ENCODE results near the gene GADD45B. TPM values are rescaled to one million over a fixed set of nuclear protein-coding genes. Genes with fewer than 3 reads are reported as not detected.
A peak's percentile ranks its signal among the peaks of the same experiment; 100 is the strongest.

GADD45B gene
- total and polyA plus RNA-seq, 2 of the 4 experiments (the other 2 are of a cell fraction), result 30.1 to 106 TPM

DNA sequence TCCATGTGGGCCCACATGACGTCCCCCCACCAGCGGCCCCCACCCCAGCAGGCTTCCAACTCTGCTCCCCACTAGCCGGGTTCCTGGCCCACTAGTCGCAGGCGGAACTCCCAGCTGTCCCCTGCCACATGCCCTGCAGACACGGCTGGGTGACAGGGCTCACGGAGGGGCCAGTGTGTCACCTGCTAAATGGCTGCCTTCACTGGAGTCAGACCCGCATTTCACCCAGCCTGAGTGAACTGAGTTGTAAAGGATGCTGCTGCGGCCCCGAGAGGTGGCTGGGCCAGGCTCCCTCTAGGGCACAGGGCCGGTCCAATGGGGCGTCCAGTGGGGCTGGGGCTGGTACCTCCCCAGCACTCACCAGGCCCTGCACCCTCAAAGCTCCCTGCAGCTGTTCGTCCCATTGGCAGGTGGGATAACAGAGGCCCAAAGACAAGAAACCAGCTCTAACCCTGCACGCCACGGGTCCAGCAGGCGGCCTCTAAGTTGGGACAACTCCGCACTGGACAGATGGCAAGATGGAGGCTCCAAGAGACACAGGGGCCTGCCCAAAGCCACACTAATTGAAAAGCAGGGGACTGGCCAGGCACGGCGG, 22.4 kb upstream of the GADD45B start:
- Histone ChIP-seq H3K36me3 (ENCODE audit: control insufficient read depth, insufficient read depth, low read length) (peaks cover 4% of the 10 kb centered on the region), H2BK15ac (ENCODE audit: low read depth, low read length) (no peak overlapping the region), H3K4me2 (ENCODE audit: low read depth, low read length) (no peak overlapping the region), H3K4me3 (ENCODE audit: insufficient read depth, low read depth, low read length) (no peak overlapping the region), H3K56ac (ENCODE audit: extremely low read depth, insufficient read depth, low read length) (no peak overlapping the region), H3K14ac (replicated peaks; ENCODE audit: low read depth, low read length) (no peak overlapping the region), H3K9me3 (ENCODE audit: control insufficient read depth, insufficient read depth, low read length) (no peaks in the 10 kb centered on the region), H2BK5ac (ENCODE audit: low read depth, low read length, poor library complexity, severe bottlenecking) (no peak overlapping the region), H3K4ac (ENCODE audit: low read depth, low read length) (no peak overlapping the region), H4K5ac (ENCODE audit: low read depth, low read length) (no peak overlapping the region), H4K91ac (ENCODE audit: insufficient read depth, low read depth, low read length) (no peak overlapping the region), H3K23ac (ENCODE audit: low read depth, low read length) (no peak overlapping the region), H4K8ac (ENCODE audit: low read depth in 2 of 2, low read length in 2 of 2) (no peak overlapping the region), H2BK120ac (ENCODE audit: low read depth, low read length) (no peak overlapping the region), H3K79me1 (ENCODE audit: low read depth in 1 of 2, low read length in 2 of 2) (peaks cover 5 to 50% of the 10 kb centered on the region in 2 experiments; a peak in 2 of 4 replicates), H3K18ac (ENCODE audit: low read depth, low read length) (no peak overlapping the region), H2AFZ (replicated peaks; ENCODE audit: low read length, poor library complexity) (no peak overlapping the region), H3K4me1 (ENCODE audit: control insufficient read depth, insufficient read depth, low read length) (no peaks in the 10 kb centered on the region), H3K9ac (ENCODE audit: low read depth, low read length) (no peak overlapping the region), H2AK9ac (replicated peaks; ENCODE audit: low read depth, low read length, poor library complexity) (peak overlapping the region; percentile 65), H2BK20ac (ENCODE audit: low read depth, low read length) (no peak overlapping the region), H4K20me1 (ENCODE audit: insufficient read depth, low read length) (peaks cover 63% of the 10 kb centered on the region), H3K27me3 (ENCODE audit: control insufficient read depth, insufficient read depth, low read length) (no peaks in the 10 kb centered on the region), H3K9me1 (ENCODE audit: insufficient read depth, low read length) (0 out of 2 replicates have a peak, but pooled peaks cover 9% of the 10 kb centered on the region), H3K27ac (ENCODE audit: insufficient read depth, low read length) (no peak overlapping the region), H2AK5ac (ENCODE audit: low read depth, low read length) (no peak overlapping the region)
- CTCF ChIA-PET, result interaction anchor here (0.6 kb wide), 2 partner anchors 54 to 981 kb away, joined by 3 to 4 read pairs; no protein-coding TSS in a partner anchor
- intact Hi-C loops (cut with micrococcal nuclease), result no loop called here
- ATAC-seq (ENCODE audit: low read depth) (no peak), DNase-seq (no peak)
- dilution Hi-C loops (cut with HindIII; ENCODE audit: low sequenced_read_pairs, unreplicated experiment), result no loop called here
- WGBS, 2 experiments (ENCODE audit: extremely low coverage in 2 of 2, insufficient read length in 1 of 2), result 95% methylated on average over 7 of the region's 19 CpGs; no CpG with 5 or more reads in 1 of the 2 experiments
- POLR2A ChIA-PET (ENCODE audit: unreplicated experiment), result no interaction called here
- BruUV-seq (replicated peaks), result no TSS peak
- in situ Hi-C loops (cut with MboI; ENCODE audit: low sequenced_read_pairs), result no loop called here
- TF ChIP-seq FOS (IDR thresholded peaks at IDR 0.05; ENCODE audit: low read depth, low read length) (no peak), RAD21 (IDR thresholded peaks at IDR 0.05; ENCODE audit: low read length) (no peak), MAZ (IDR thresholded peaks at IDR 0.05; ENCODE audit: borderline replicate concordance, low read depth, low read length) (no peak), MAFK (IDR thresholded peaks at IDR 0.05; ENCODE audit: low read depth, low read length) (no peak), CEBPB (IDR thresholded peaks at IDR 0.05; ENCODE audit: low read depth, low read length) (no peak), MXI1 (IDR thresholded peaks at IDR 0.05; ENCODE audit: borderline replicate concordance, low read depth, low read length) (no peak), SMC3 (IDR thresholded peaks at IDR 0.05; ENCODE audit: low read depth, low read length) (no peak), RFX5 (IDR thresholded peaks at IDR 0.05; ENCODE audit: low read depth, low read length) (no peak), POLR2A (IDR thresholded peaks at IDR 0.05; ENCODE audit: low read depth, low read length) (no peak)
- TF ChIP-seq, protein P1, sequence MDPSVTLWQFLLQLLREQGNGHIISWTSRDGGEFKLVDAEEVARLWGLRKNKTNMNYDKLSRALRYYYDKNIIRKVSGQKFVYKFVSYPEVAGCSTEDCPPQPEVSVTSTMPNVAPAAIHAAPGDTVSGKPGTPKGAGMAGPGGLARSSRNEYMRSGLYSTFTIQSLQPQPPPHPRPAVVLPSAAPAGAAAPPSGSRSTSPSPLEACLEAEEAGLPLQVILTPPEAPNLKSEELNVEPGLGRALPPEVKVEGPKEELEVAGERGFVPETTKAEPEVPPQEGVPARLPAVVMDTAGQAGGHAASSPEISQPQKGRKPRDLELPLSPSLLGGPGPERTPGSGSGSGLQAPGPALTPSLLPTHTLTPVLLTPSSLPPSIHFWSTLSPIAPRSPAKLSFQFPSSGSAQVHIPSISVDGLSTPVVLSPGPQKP (IDR thresholded peaks at IDR 0.05; ENCODE audit: borderline replicate concordance, low read depth, low read length), result no peak

All from IMR-90 (cell line).